BJ (cell line): Measurements from ENCODE around the gene ACAP2. TPM values are rescaled to one million over a fixed set of nuclear protein-coding genes. Genes with fewer than 3 reads are reported as not detected.

ENCODE experiments used
- CTCF ChIA-PET: fragments of 350-600 bp; formaldehyde crosslinking; extraction: SDS; loops from one replicate; lab custom pipeline; 2021; ENCODE audit warnings: antibody characterized with exemption, inconsistent platforms; lab: Yijun Ruan, JAX
- POLR2A ChIA-PET: fragments of 300-600 bp; sonication (Branson Sonifier 250); formaldehyde crosslinking; extraction: SDS; loops from one replicate; lab custom pipeline; 2021; ENCODE audit warnings: antibody characterized with exemption; lab: Charles Lee
- DNase-seq: peaks from one replicate; pipeline ENCODE4 v3.0.0-alpha.2; 2011; ENCODE audit warnings: low read depth
- H3K27me3 ChIP-seq: 2 replicates; pipeline ENCODE4 v1.6.0; 2011; ENCODE audit warnings: low read length; ENCODE audit not compliant: control insufficient read depth, insufficient read depth
- H3K36me3 ChIP-seq: 2 replicates; pipeline ENCODE4 v1.5.1; 2011; ENCODE audit warnings: low read length; ENCODE audit not compliant: control insufficient read depth, insufficient read depth
- H3K4me3 ChIP-seq: 2 replicates; pipeline ENCODE4 v1.5.1; 2011; ENCODE audit warnings: low read depth, mild to moderate bottlenecking, control low read depth, low read length
- polyA plus RNA-seq: library from polyadenylated mRNA; depleted of rRNA; stranded (reverse); fragments of >200 nt; gene quantifications from 2 replicates; pipeline ENCODE4 v1.2.3, GENCODE V29; 2011
- TF ChIP-seq, protein P1 (sequence below): IDR thresholded peaks from 2 replicates; pipeline ENCODE4 v1.5.1; 2011; ENCODE audit warnings: low read depth, mild to moderate bottlenecking, control low read depth, inconsistent platforms, low read length, moderate library complexity; ENCODE audit not compliant: insufficient read depth

The ACAP2 gene
- polyA plus RNA-seq, 1 experiment = 12.5 TPM

DNA sequence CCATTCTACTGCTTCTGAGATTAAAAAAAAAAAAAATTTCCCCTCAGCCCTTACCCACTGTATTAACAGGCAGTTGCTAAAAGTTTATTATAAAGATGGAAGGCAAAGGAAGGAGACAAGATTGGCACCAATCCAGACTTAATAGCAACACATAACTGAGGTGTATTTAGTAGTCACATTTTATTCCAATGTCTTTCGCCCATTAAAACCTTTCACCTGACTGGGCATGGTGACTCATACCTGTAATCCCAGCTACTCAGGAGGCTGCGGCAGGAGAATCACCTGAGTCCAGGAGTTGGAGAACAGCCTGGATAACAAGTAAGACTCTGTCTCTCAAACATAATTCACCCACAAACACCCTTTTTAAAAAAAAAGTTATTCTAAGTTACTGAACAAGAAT is 4.4 kb downstream of the ACAP2 start:
- CTCF ChIA-PET = no interaction called here
- POLR2A ChIA-PET = no interaction called here
- Histone ChIP-seq H3K27me3 (no peaks in the 10 kb centered on the region), H3K36me3 (no peaks in the 10 kb centered on the region), H3K4me3 (no peak overlapping the region)
- TF ChIP-seq, protein P1, sequence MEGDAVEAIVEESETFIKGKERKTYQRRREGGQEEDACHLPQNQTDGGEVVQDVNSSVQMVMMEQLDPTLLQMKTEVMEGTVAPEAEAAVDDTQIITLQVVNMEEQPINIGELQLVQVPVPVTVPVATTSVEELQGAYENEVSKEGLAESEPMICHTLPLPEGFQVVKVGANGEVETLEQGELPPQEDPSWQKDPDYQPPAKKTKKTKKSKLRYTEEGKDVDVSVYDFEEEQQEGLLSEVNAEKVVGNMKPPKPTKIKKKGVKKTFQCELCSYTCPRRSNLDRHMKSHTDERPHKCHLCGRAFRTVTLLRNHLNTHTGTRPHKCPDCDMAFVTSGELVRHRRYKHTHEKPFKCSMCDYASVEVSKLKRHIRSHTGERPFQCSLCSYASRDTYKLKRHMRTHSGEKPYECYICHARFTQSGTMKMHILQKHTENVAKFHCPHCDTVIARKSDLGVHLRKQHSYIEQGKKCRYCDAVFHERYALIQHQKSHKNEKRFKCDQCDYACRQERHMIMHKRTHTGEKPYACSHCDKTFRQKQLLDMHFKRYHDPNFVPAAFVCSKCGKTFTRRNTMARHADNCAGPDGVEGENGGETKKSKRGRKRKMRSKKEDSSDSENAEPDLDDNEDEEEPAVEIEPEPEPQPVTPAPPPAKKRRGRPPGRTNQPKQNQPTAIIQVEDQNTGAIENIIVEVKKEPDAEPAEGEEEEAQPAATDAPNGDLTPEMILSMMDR = no peak
- DNase-seq = no peak

DNA sequence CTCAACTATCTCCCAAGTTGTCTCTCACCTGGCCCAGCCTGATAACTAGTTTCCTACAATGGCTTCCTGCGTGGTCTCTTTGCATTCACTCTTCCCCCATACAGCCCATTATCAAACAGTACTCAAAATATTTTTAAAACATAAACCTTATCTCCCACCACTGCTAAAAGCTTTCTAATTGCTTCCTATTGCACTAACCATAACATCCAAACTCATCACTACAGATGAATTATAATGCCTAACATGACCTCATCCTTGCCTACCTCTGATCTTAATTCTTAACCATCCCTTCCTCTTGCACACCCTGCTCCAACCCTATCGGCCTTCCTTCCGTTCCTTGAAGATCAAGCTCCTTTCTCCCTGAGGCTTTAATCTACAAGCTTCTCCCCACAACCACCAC is 17.0 kb downstream of the ACAP2 start:
- POLR2A ChIA-PET = no interaction called here
- H3K4me3 ChIP-seq = no peak overlapping the region
- TF ChIP-seq, protein P1 = no peak
- no peak for DNase-seq
- H3K36me3 ChIP-seq = no peaks in the 10 kb centered on the region
- CTCF ChIA-PET = no interaction called here
- no peaks in the 10 kb centered on the region for H3K27me3 ChIP-seq

DNA sequence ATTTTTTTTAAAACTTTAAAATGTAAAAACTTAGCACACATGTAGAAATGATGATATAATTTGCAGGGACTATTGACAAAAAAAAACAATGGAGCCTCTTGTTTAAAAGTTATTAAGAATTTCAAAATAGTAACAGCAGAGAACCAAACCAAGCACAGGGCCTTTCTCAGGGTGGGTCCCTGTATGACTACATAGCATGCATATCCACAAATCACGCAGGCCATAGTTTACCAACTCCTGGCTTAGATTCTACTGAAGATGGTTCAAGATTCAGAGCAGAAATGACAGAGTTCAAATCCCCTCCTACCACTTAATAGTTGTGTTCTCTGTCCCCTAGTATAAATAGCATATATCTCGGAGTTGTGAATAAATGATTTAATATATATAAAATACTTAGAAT is 19.0 kb downstream of the ACAP2 start:
- H3K27me3 ChIP-seq = no peaks in the 10 kb centered on the region
- H3K4me3 ChIP-seq = no peak overlapping the region
- H3K36me3 ChIP-seq = no peaks in the 10 kb centered on the region
- CTCF ChIA-PET = interaction anchor here (0.6 kb wide), 1 partner anchor 87 kb away, joined by 3 read pairs; no protein-coding TSS in a partner anchor
- POLR2A ChIA-PET = no interaction called here
- no peak for DNase-seq
- TF ChIP-seq, protein P1 = no peak

DNA sequence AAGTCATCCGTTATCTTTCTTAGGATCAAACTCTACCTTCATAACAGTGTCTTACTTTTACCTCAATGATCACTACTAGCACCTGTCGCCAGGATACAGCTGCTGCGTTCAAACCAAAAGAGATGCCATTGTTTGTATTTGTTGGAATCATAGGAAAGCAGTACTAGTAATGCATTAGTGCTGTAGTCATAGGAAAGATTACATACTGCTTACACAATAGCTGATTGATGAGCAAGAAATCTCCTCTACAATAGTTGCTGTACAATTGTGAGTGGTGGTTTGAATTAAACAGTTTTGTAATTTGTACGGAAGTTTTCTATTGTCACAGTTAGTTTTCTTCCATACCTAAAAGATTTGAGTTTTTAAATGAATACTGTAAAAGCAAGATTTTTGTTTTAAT is 21.4 kb downstream of the ACAP2 start:
- no peak overlapping the region for H3K4me3 ChIP-seq
- no peaks in the 10 kb centered on the region for H3K27me3 ChIP-seq
- no peak for DNase-seq
- TF ChIP-seq, protein P1 = no peak
- ChIA-PET CTCF (no interaction called here), POLR2A (no interaction called here)
- no peaks in the 10 kb centered on the region for H3K36me3 ChIP-seq

DNA sequence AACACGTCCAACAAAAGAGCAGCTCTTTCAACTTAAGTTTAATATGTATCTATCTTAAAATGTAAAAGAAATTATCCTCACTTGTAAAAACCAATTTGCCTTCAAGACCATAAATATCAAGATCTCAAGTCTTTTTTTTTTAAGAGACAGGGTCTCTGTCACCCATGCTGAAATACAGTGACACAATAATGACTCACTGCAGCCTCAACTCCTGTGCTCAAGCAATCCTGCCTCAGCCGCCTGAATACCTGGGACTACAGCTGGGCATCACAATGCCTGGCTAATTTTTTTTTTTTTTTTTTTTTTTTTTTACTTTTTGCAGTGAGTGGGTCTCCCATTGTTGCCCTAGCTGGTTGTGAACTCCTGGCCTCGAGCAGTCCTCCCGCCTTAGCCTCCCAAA is 26.0 kb downstream of the ACAP2 start:
- no peak for DNase-seq
- no peak overlapping the region for H3K4me3 ChIP-seq
- TF ChIP-seq, protein P1 = no peak
- CTCF ChIA-PET = interaction anchor here (0.6 kb wide), 1 partner anchor 23 kb away, joined by 3 read pairs; no protein-coding TSS in a partner anchor
- H3K36me3 ChIP-seq = no peaks in the 10 kb centered on the region
- no peaks in the 10 kb centered on the region for H3K27me3 ChIP-seq
- POLR2A ChIA-PET = no interaction called here
